ENCODE data around the gene HARS1. TPM values are rescaled to one million over a fixed set of nuclear protein-coding genes. Genes with fewer than 3 reads are reported as not detected.
"Not testable (repeated sequence)": the region's sequence is repeated elsewhere in the genome, so short reads cannot be mapped to it uniquely, and the experiment has no call there.

The HARS1 gene
- total and polyA plus RNA-seq, 2 donors (not counting 1 experiment from before 2014, with no cell fraction given), result 53.2 to 85.8 TPM

DNA sequence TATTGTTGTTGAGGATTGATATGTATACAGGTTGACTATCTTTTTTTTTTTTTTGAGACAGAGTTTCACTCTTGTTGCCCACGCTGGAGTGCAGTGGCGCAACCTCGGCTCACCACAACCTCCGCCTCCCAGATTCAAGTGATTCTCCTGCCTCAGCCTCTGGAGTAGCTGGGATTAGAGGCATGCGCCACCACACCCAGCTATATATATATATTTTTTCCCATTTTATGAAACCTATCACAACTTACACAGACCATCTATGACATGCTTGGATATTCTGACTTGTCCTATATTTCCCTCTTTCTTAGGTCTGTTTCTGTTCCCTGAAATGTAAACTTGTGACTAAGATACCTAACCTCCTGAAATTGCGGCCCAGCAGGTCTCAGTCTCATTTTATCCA, 63.2 kb downstream of the HARS1 start:
- Histone ChIP-seq H4K20me1 (ENCODE audit: control insufficient read depth, extremely low read depth, insufficient read depth, low read length) (no peaks in the 10 kb centered on the region), H3K4me2 (ENCODE audit: extremely low read depth, insufficient read depth, low read length) (no peak overlapping the region), H2AFZ (ENCODE audit: low read length) (no peak overlapping the region), H3K36me3 (ENCODE audit: control insufficient read depth, insufficient read depth, low read length) (no peaks in the 10 kb centered on the region), H3K9ac (ENCODE audit: insufficient read depth, low read length) (no peak overlapping the region), H3K79me2 (ENCODE audit: control insufficient read depth, insufficient read depth, low read length) (no peaks in the 10 kb centered on the region), H3K27ac (ENCODE audit: insufficient read depth, low read length) (no peak overlapping the region), H3K4me3 (replicated peaks in 1 of 4; ENCODE audit: control extremely low read depth in 1 of 4, insufficient read depth in 1 of 4, low read depth in 3 of 4, low read length in 4 of 4) (no peak overlapping the region), H3K27me3 (ENCODE audit: control insufficient read depth, insufficient read depth, low read length) (no peaks in the 10 kb centered on the region), H3K4me1 (ENCODE audit: control insufficient read depth, extremely low read depth, insufficient read depth, low read length) (peaks cover 2% of the 10 kb centered on the region), H3K9me3 (ENCODE audit: control insufficient read depth, insufficient read depth, low read depth, low read length) (no peaks in the 10 kb centered on the region)
- TF ChIP-seq, protein P1, sequence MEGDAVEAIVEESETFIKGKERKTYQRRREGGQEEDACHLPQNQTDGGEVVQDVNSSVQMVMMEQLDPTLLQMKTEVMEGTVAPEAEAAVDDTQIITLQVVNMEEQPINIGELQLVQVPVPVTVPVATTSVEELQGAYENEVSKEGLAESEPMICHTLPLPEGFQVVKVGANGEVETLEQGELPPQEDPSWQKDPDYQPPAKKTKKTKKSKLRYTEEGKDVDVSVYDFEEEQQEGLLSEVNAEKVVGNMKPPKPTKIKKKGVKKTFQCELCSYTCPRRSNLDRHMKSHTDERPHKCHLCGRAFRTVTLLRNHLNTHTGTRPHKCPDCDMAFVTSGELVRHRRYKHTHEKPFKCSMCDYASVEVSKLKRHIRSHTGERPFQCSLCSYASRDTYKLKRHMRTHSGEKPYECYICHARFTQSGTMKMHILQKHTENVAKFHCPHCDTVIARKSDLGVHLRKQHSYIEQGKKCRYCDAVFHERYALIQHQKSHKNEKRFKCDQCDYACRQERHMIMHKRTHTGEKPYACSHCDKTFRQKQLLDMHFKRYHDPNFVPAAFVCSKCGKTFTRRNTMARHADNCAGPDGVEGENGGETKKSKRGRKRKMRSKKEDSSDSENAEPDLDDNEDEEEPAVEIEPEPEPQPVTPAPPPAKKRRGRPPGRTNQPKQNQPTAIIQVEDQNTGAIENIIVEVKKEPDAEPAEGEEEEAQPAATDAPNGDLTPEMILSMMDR (conservative IDR thresholded peaks at IDR 0.05 in 1 of 2, IDR thresholded peaks at IDR 0.05 in 1 of 2; ENCODE audit: low read depth in 1 of 2, low read length in 2 of 2), result no peak
- TF ChIP-seq EZH2 (IDR thresholded peaks at IDR 0.05; ENCODE audit: low read length, missing control alignments), result no peak
- DNase-seq (ENCODE audit: low read depth in 2 of 2), result no peak

- not testable (repeated sequence) for H3K36me3 ChIP-seq (ENCODE audit: control insufficient read depth, insufficient read depth, low read length); H3K27ac ChIP-seq (ENCODE audit: insufficient read depth, low read length); H3K9me3 ChIP-seq (ENCODE audit: control insufficient read depth, insufficient read depth, low read depth, low read length); H3K9ac ChIP-seq (ENCODE audit: insufficient read depth, low read length); H3K79me2 ChIP-seq (ENCODE audit: control insufficient read depth, insufficient read depth, low read length); H2AFZ ChIP-seq (ENCODE audit: low read length); DNase-seq (ENCODE audit: low read depth in 2 of 2); H3K4me2 ChIP-seq (ENCODE audit: extremely low read depth, insufficient read depth, low read length); H3K4me3 ChIP-seq (replicated peaks in 1 of 4; ENCODE audit: control extremely low read depth in 1 of 4, insufficient read depth in 1 of 4, low read depth in 3 of 4, low read length in 4 of 4); H3K4me1 ChIP-seq (ENCODE audit: control insufficient read depth, extremely low read depth, insufficient read depth, low read length); H3K27me3 ChIP-seq (ENCODE audit: control insufficient read depth, insufficient read depth, low read length); H4K20me1 ChIP-seq (ENCODE audit: control insufficient read depth, extremely low read depth, insufficient read depth, low read length)
Observed at GRCh38 chr5:140624886-140625285, 66.3 kb downstream of the HARS1 start.

Other genes starting within 250 kb of the HARS1 start
- gene EIF4EBP3, start 143.7 kb downstream of the HARS1 start, total RNA-seq, result 1.8 and 2.3 TPM in 2 replicates
- 3.0 and 3.1 TPM in 2 replicates for gene EIF4EBP3, start 143.7 kb downstream of the HARS1 start, polyA plus RNA-seq
- 28.0 and 39.1 TPM in 2 replicates for gene SRA1, start 133.9 kb downstream of the HARS1 start, total RNA-seq
- 55.5 and 72.3 TPM in 2 replicates for gene SRA1, start 133.9 kb downstream of the HARS1 start, polyA plus RNA-seq
- gene APBB3, start 126.8 kb downstream of the HARS1 start, total RNA-seq, result 18.0 and 19.8 TPM in 2 replicates
- gene APBB3, start 126.8 kb downstream of the HARS1 start, polyA plus RNA-seq, result 8.7 and 11.7 TPM in 2 replicates
- gene SLC35A4, start 126.5 kb downstream of the HARS1 start, total RNA-seq, result 9.0 and 21.5 TPM in 2 replicates
- 79.2 and 111 TPM in 2 replicates for gene SLC35A4, start 126.5 kb downstream of the HARS1 start, polyA plus RNA-seq
- 4.1 and 10.9 TPM in 2 replicates for gene CD14, start 58.2 kb downstream of the HARS1 start, total RNA-seq
- 0.32 and 0.45 TPM in 2 replicates for gene CD14, start 58.2 kb downstream of the HARS1 start, polyA plus RNA-seq
- gene TMCO6, start 51.9 kb downstream of the HARS1 start, total RNA-seq, result 13.6 and 18.0 TPM in 2 replicates
- gene TMCO6, start 51.9 kb downstream of the HARS1 start, polyA plus RNA-seq, result 6.6 and 7.6 TPM in 2 replicates
- 39.8 and 64.9 TPM in 2 replicates for gene NDUFA2, start 43.7 kb downstream of the HARS1 start, total RNA-seq
- gene NDUFA2, start 43.7 kb downstream of the HARS1 start, polyA plus RNA-seq, result 57.9 and 65.9 TPM in 2 replicates
- gene IK, start 43.5 kb downstream of the HARS1 start, total RNA-seq, result 96.6 and 96.9 TPM in 2 replicates
- 155 and 170 TPM in 2 replicates for gene IK, start 43.5 kb downstream of the HARS1 start, polyA plus RNA-seq
- 25.2 and 28.4 TPM in 2 replicates for gene WDR55, start 26.5 kb downstream of the HARS1 start, total RNA-seq
- gene WDR55, start 26.5 kb downstream of the HARS1 start, polyA plus RNA-seq, result 18.8 and 22.1 TPM in 2 replicates
- under 0.01 and 0.33 TPM in 2 replicates for gene DND1, start 17.8 kb downstream of the HARS1 start, total RNA-seq
- 0.15 and 0.21 TPM in 2 replicates for gene DND1, start 17.8 kb downstream of the HARS1 start, polyA plus RNA-seq
- 26.2 and 30.1 TPM in 2 replicates for gene HARS2, start 85 bp upstream of the HARS1 start, total RNA-seq
- gene HARS2, start 85 bp upstream of the HARS1 start, polyA plus RNA-seq, result 27.1 and 27.8 TPM in 2 replicates
- 69.4 and 77.0 TPM in 2 replicates for gene ZMAT2, start 9.1 kb upstream of the HARS1 start, total RNA-seq
- 85.5 and 85.6 TPM in 2 replicates for gene ZMAT2, start 9.1 kb upstream of the HARS1 start, polyA plus RNA-seq
- under 0.01 TPM in 2 replicates for gene PCDHA1, start 94.8 kb upstream of the HARS1 start, total RNA-seq
- 0.05 and 0.12 TPM in 2 replicates for gene PCDHA1, start 94.8 kb upstream of the HARS1 start, polyA plus RNA-seq
- gene PCDHA2, start 103.5 kb upstream of the HARS1 start, total RNA-seq, result under 0.01 and 0.33 TPM in 2 replicates
- 0.10 TPM in 1 of 2 replicates, not detected in the other for gene PCDHA2, start 103.5 kb upstream of the HARS1 start, polyA plus RNA-seq
- gene PCDHA3, start 109.7 kb upstream of the HARS1 start, total RNA-seq, result 0.26 and 1.2 TPM in 2 replicates
- gene PCDHA3, start 109.7 kb upstream of the HARS1 start, polyA plus RNA-seq, result 0.07 and 0.89 TPM in 2 replicates
- 0.51 and 1.2 TPM in 2 replicates for gene PCDHA4, start 115.7 kb upstream of the HARS1 start, total RNA-seq
- 0.05 and 0.42 TPM in 2 replicates for gene PCDHA4, start 115.7 kb upstream of the HARS1 start, polyA plus RNA-seq
- 0.33 TPM in 1 of 2 replicates, not detected in the other for gene PCDHA5, start 130.2 kb upstream of the HARS1 start, total RNA-seq
- 0.01 and 0.24 TPM in 2 replicates for gene PCDHA5, start 130.2 kb upstream of the HARS1 start, polyA plus RNA-seq
- gene PCDHA6, start 136.6 kb upstream of the HARS1 start, total RNA-seq, result 0.51 and 3.6 TPM in 2 replicates
- 0.11 and 2.8 TPM in 2 replicates for gene PCDHA6, start 136.6 kb upstream of the HARS1 start, polyA plus RNA-seq
- gene PCDHA7, start 142.9 kb upstream of the HARS1 start, total RNA-seq, result 0.26 and 2.1 TPM in 2 replicates
- gene PCDHA7, start 142.9 kb upstream of the HARS1 start, polyA plus RNA-seq, result 0.10 and 2.5 TPM in 2 replicates
- gene PCDHA8, start 149.8 kb upstream of the HARS1 start, total RNA-seq, result under 0.01 and 0.33 TPM in 2 replicates
- gene PCDHA8, start 149.8 kb upstream of the HARS1 start, polyA plus RNA-seq, result 0.01 and 0.33 TPM in 2 replicates
- 0.26 and 0.33 TPM in 2 replicates for gene PCDHA9, start 157.0 kb upstream of the HARS1 start, total RNA-seq
- 0.03 TPM in 1 of 2 replicates, not detected in the other for gene PCDHA9, start 157.0 kb upstream of the HARS1 start, polyA plus RNA-seq
- 0.26 and 0.66 TPM in 2 replicates for gene PCDHA10, start 164.5 kb upstream of the HARS1 start, total RNA-seq
- 0.09 and 2.0 TPM in 2 replicates for gene PCDHA10, start 164.5 kb upstream of the HARS1 start, polyA plus RNA-seq
- gene PCDHA11, start 177.6 kb upstream of the HARS1 start, total RNA-seq, result 0.51 and 0.66 TPM in 2 replicates
- 0.15 TPM in 1 of 2 replicates, not detected in the other for gene PCDHA11, start 177.6 kb upstream of the HARS1 start, polyA plus RNA-seq
- gene PCDHA12, start 183.9 kb upstream of the HARS1 start, total RNA-seq, result 0.26 and 0.50 TPM in 2 replicates
- gene PCDHA12, start 183.9 kb upstream of the HARS1 start, polyA plus RNA-seq, result not detected in 2 replicates
- under 0.01 and 0.33 TPM in 2 replicates for gene PCDHA13, start 190.8 kb upstream of the HARS1 start, total RNA-seq
- gene PCDHA13, start 190.8 kb upstream of the HARS1 start, polyA plus RNA-seq, result 0.02 TPM in 1 of 2 replicates, not detected in the other
- gene PCDHAC1, start 234.9 kb upstream of the HARS1 start, total RNA-seq, result 0.51 and 0.66 TPM in 2 replicates
- gene PCDHAC1, start 234.9 kb upstream of the HARS1 start, polyA plus RNA-seq, result 0.01 and 0.14 TPM in 2 replicates

Measured in fibroblast of lung (primary cell).